Measurements from ENCODE around the gene CPNE7.
"Not testable (repeated sequence)": the region's sequence is repeated elsewhere in the genome, so short reads cannot be mapped to it uniquely, and the experiment has no call there.

CPNE7 gene

DNA sequence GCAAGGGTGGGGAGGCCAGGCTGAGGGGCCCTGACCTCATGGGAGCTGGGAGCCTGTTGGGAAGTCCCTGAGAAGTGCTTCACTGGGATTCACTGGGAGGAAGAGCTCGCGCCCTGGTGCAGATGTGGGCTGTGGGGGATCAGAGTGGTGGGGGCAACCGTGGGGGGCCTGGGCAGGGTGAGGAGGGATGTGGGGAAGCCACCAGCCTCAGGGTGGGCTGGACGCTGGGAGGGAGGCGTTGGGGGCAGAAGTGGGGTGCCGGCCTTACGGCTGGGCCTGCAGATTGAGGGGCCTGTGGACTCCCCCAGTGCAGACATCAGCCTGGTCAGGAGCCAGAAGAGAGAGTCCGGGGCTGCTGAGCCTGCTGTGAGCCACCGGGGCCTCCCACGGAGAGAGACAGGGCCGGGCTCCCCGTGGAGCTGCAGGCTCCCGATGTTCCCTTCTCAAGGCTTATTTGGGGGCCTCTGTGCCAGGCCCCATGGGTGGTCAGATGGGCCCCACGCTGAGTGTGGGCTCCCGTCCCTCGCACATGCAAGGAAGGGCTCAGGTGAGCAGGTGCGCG lies 45.7 kb downstream of the CPNE7 start:
- Histone ChIP-seq H3K4me3 (ENCODE audit: low read length) (no peak overlapping the region), H3K9me3 (ENCODE audit: insufficient read depth, low read depth, low read length) (no peaks in the 10 kb centered on the region), H3K36me3 (ENCODE audit: insufficient read depth, low read length) (no peaks in the 10 kb centered on the region), H3K27ac (ENCODE audit: low read depth, low read length) (no peak overlapping the region), H3K9ac (ENCODE audit: low read depth, low read length) (no peak overlapping the region), H3K4me1 (ENCODE audit: insufficient read depth, low read length) (peaks cover 3% of the 10 kb centered on the region; the same call in 1 of the 2 replicates), H3K27me3 (ENCODE audit: insufficient read depth, low read length) (peaks cover 15% of the 10 kb centered on the region)
- 88% methylated on average over 18 of the region's 18 CpGs for WGBS

DNA sequence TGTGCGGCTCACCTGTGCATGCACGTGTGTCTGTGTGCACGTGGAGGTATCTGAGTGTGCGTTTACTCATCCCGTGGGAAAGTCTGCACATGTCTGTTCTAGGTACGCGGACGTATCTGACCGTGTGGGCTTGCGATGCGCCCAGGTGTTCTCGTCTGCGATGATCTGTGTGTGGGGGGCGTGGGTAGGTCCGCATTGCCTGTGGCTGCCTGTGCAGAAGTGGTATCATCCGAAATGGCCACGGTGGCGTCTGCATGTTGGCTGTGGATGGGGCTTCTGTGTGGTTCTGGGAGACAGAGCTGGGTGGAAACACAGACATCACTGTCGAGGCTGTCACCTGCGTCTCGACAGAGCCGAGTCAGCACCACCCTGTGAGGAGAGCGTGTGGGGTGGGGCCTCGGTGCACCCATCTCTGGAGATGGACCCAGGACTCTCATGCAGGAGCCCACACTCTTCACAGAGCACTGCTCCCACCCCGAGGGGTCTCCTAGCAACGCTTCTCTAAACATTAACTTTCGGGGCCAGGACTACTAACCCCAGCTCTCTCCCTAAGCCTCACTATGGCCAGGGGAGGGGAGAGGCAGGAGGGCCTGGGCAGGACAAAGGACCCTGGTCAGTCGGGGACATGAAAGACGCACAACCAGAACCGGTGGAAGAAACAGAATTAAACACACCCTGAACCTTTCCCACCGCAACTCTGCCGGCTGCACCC lies 46.3 kb downstream of the CPNE7 start:
- peaks cover 15% of the 10 kb centered on the region for H3K27me3 ChIP-seq (ENCODE audit: insufficient read depth, low read length)
- H3K4me1 ChIP-seq (ENCODE audit: insufficient read depth, low read length), result peaks cover 3% of the 10 kb centered on the region; the same call in 1 of the 2 replicates
- 92% methylated on average over 32 of the region's 32 CpGs for WGBS
- no peaks in the 10 kb centered on the region for H3K36me3 ChIP-seq (ENCODE audit: insufficient read depth, low read length)
- H3K4me3 ChIP-seq (ENCODE audit: low read length), result no peak overlapping the region
- H3K9me3 ChIP-seq (ENCODE audit: insufficient read depth, low read depth, low read length), result no peaks in the 10 kb centered on the region
- no peak overlapping the region for H3K27ac ChIP-seq (ENCODE audit: low read depth, low read length)
- no peak overlapping the region for H3K9ac ChIP-seq (ENCODE audit: low read depth, low read length)

DNA sequence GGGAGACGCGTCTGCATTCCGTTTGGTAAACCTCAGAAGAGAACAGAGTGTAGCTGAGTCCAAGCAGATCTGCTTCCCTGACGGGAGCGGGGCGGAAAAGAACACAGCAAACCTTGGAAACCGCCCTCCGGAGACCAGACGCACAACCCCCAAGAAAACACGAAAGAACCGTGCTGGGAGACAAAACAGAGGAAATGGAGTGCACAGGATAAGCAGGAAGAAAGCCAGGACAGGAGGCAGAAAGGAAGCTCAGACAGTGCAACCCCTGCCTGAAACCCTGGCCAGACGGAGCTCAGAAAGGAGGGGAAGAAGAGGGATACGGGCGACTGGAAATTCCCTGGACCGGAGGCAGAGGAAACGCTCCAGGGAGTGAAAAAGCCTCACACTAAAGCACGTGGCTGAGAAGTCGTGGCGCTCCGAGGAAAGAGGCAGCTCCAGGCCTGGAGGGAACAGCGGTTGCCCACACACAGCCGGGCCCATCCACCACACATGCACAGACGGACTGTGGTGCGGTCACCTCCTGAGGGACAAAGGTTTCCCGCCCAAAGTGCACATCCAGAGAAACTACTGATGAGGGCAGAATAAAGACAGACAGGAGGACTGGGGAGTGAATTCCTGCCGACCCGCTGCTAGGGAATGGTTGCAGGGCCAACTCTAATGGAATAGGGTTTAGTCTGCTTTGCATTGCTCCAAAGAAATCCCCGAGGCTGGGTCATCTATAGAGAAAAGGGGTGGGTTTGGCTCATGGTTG lies 48.1 kb downstream of the CPNE7 start:
- no peak overlapping the region for H3K4me3 ChIP-seq (ENCODE audit: low read length)
- WGBS, result 66% methylated on average over 28 of the region's 28 CpGs
- H3K4me1 ChIP-seq (ENCODE audit: insufficient read depth, low read length), result peaks cover 3% of the 10 kb centered on the region; the same call in 1 of the 2 replicates
- H3K36me3 ChIP-seq (ENCODE audit: insufficient read depth, low read length), result no peaks in the 10 kb centered on the region
- no peak overlapping the region; the same call in 1 of the 2 replicates for H3K9ac ChIP-seq (ENCODE audit: low read depth, low read length)
- H3K27me3 ChIP-seq (ENCODE audit: insufficient read depth, low read length), result peaks cover 15% of the 10 kb centered on the region
- H3K27ac ChIP-seq (ENCODE audit: low read depth, low read length), result no peak overlapping the region
- no peaks in the 10 kb centered on the region for H3K9me3 ChIP-seq (ENCODE audit: insufficient read depth, low read depth, low read length)

DNA sequence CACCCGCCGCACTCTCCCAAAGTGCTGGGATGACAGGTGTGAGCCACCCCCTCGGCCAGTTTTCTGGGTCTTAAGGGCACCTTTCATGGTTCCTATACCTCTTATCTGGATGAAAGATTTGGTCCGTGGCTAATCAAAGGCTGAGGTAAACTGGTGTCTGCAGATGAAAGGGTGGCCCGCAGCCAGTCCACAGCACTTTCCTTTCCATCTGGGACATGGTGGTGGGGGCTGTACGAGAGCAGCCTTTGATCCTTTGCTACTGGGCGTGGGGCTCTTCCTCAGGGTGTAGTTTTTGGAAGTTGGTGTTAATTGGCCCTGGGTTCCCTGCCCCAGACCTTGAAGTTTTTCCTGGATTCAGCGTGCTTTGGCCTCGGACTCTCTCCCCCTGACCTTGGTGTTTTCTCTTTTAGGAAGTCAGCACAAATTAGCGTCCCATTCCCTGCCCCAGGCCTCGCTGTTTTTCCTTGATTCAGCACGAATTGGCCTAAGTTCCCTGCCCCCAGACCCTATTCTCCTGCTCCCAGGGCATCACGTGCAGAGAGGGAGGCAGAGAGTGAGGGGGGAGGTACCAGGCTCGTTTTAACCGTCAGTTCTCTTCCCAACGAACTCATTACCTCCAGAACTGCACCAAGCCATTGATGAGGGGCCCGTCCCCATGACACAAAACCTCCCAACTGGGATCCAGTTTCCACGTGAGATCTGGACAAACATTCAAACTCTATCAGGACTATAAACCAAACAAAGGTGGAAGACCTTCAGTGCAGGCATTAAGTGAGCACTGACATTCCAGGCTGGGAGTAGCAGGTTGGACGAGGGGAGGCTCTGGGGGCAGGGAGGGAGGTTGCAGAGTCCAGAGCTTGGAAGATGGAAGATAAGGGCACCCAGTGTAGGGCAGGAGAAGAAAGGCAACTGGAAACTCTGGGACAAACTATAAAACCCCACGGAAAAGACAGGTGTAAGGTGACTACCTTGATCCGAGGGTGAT lies 49.5 kb downstream of the CPNE7 start:
- Histone ChIP-seq H3K36me3 (ENCODE audit: insufficient read depth, low read length) (no peaks in the 10 kb centered on the region), H3K4me1 (ENCODE audit: insufficient read depth, low read length) (peaks cover 2% of the 10 kb centered on the region; the same call in 1 of the 2 replicates), H3K9me3 (ENCODE audit: insufficient read depth, low read depth, low read length) (0 out of 2 replicates have a peak, but pooled peaks cover 2% of the 10 kb centered on the region), H3K27me3 (ENCODE audit: insufficient read depth, low read length) (peaks cover 15% of the 10 kb centered on the region), H3K4me3 (ENCODE audit: low read length) (no peak overlapping the region), H3K9ac (ENCODE audit: low read depth, low read length) (no peak overlapping the region), H3K27ac (ENCODE audit: low read depth, low read length) (no peak overlapping the region)
- WGBS, result 60% methylated on average over 21 of the region's 21 CpGs

DNA sequence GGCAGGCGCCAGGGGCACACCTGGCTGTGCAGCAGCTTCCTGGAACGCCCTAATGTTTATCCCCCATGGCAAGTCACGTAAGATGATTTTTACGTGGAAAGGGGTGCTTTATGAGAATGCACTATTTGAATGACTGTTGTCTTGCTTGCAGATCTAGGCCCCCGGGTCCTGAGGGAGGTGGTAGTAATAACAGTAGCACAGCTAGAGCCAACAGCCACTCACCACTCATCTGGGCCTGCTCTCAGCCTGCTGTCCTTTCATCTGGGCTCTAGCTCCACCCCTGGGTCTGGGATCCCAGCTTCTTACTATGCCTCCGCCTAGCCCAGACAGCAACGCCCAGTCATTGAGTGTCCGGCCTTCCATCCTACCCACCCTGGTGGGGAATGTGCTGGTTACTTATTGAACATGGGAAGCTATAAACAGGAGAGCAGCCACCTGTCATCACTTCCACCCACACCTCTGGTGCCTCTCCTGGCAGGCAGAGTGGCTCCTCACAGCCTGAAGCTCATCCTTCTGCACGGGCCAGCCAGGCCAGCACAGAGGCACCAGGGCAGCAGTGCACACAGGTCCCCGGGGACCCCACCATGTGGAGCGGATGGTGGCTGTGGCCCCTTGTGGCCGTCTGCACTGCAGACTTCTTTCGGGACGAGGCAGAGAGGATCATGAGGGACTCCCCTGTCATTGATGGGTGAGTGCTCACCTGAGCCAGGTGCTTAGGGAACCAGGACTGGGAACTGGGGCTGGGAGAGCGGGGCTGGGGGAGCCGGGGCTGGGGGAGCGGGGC lies 54.5 kb downstream of the CPNE7 start:
- Histone ChIP-seq H3K4me1 (ENCODE audit: insufficient read depth, low read length) (no peaks in the 10 kb centered on the region), H3K36me3 (ENCODE audit: insufficient read depth, low read length) (no peaks in the 10 kb centered on the region), H3K9ac (ENCODE audit: low read depth, low read length) (no peak overlapping the region), H3K27ac (ENCODE audit: low read depth, low read length) (no peak overlapping the region), H3K9me3 (ENCODE audit: insufficient read depth, low read depth, low read length) (0 out of 2 replicates have a peak, but pooled peaks cover 3% of the 10 kb centered on the region), H3K4me3 (ENCODE audit: low read length) (no peak overlapping the region), H3K27me3 (ENCODE audit: insufficient read depth, low read length) (peaks cover 7% of the 10 kb centered on the region)
- 94% methylated on average over 14 of the region's 17 CpGs for WGBS

DNA sequence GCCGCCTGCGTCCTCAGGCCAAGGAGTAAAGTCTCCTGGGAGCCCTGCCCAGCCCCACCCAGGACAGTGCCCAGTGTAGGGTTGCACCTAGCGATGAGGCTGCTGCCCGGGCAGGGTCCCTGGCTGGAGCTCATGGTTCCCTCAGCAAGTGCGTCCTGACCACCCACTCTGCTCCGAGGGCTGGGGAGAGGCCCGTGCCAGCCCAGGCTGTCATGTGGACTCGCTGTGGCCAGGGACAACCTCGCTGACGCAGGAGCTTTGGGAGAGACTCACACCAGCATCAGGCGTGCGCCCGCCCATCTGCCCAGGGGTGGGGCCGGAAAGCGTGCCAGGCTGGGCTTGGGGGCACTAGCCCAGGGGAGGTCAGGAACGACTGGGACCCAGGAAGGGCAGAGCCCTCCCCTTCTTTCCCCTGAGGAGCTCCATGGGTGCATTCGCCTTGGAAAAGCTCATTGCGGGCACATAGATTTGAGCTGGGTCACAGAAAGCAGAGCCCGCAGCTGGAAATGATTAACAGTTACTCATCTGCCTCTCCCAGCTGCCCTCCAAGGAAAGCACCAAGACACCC lies 57.6 kb downstream of the CPNE7 start:
- 84% methylated on average over 19 of the region's 19 CpGs for WGBS
- no peak overlapping the region for H3K27ac ChIP-seq (ENCODE audit: low read depth, low read length)
- H3K9ac ChIP-seq (ENCODE audit: low read depth, low read length), result no peak overlapping the region

DNA sequence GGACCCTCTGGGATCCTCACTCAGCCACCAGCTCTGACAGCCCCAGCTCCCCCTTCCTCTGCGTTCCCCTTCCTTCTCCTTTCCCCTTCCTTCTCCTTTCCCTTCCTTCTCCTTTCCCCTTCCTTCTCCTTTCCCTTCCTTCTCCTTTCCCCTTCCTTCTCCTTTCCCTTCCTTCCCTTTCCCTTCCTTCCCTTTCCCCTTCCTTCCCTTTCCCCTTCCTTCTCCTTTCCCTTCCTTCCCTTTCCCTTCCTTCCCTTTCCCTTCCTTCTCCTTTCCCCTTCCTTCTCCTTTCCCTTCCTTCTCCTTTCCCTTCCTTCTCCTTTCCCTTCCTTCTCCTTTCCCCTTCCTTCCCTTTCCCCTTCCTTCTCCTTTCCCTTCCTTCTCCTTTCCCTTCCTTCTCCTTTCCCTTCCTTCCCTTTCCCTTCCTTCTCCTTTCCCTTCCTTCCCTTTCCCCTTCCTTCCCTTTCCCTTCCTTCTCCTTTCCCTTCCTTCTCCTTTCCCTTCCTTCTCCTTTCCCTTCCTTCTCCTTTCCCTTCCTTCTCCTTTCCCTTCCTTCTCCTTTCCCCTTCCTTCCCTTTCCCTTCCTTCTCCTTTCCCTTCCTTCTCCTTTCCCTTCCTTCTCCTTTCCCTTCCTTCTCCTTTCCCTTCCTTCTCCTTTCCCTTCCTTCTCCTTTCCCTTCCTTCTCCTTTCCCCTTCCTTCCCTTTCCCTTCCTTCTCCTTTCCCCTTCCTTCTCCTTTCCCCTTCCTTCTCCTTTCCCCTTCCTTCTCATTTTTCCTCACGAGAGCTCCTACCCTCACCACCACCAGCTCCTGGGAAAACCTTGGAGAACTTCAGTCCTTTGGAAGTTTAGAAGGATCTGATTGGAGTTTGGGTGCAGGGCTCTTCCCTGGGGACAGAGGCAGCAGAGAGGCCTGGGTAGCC lies 59.2 kb downstream of the CPNE7 start:
- not testable (repeated sequence) for H3K9me3 ChIP-seq (ENCODE audit: insufficient read depth, low read depth, low read length)
- WGBS, result 75% methylated on average over 1 of the region's 2 CpGs

More for the DNA sequence above, 57.6 kb downstream of the CPNE7 start:
- Histone ChIP-seq H3K4me3 (ENCODE audit: low read length) (no peak overlapping the region), H3K27me3 (ENCODE audit: insufficient read depth, low read length) (peaks cover 7% of the 10 kb centered on the region), H3K9me3 (ENCODE audit: insufficient read depth, low read depth, low read length) (0 out of 2 replicates have a peak, but pooled peaks cover 3% of the 10 kb centered on the region), H3K4me1 (ENCODE audit: insufficient read depth, low read length) (no peaks in the 10 kb centered on the region), H3K36me3 (ENCODE audit: insufficient read depth, low read length) (no peaks in the 10 kb centered on the region)

DNA sequence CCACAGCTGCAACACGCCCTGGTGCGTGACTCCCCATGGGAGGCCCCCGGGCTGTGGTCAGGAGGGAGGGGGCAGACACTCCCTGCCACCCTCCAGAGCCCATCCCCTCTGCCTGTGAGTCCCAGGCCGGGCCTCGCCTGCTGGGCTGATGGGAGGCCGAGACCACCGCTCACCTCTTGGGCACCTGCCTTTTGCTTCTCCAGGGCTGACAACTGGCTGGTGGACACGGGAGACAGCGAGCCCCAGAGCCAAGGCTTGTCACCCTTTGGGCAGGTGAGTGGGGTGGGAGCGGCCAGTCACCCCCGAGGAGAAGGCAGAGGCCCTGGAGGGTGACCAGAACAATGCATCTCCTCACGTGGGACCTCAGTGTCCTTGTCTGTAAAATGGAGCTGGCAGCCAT lies 61.1 kb downstream of the CPNE7 start:
- H3K27me3 ChIP-seq (ENCODE audit: insufficient read depth, low read length), result peaks cover 7% of the 10 kb centered on the region
- H3K9me3 ChIP-seq (ENCODE audit: insufficient read depth, low read depth, low read length), result no peaks in the 10 kb centered on the region
- H3K36me3 ChIP-seq (ENCODE audit: insufficient read depth, low read length), result no peaks in the 10 kb centered on the region
- H3K4me3 ChIP-seq (ENCODE audit: low read length), result no peak overlapping the region
- WGBS, result 91% methylated on average over 12 of the region's 12 CpGs
- no peak overlapping the region for H3K27ac ChIP-seq (ENCODE audit: low read depth, low read length)
- H3K4me1 ChIP-seq (ENCODE audit: insufficient read depth, low read length), result no peaks in the 10 kb centered on the region
- no peak overlapping the region for H3K9ac ChIP-seq (ENCODE audit: low read depth, low read length)

More for the DNA sequence above, 59.2 kb downstream of the CPNE7 start:
- H3K4me3 ChIP-seq (ENCODE audit: low read length); H3K9ac ChIP-seq (ENCODE audit: low read depth, low read length); H3K36me3 ChIP-seq (ENCODE audit: insufficient read depth, low read length); H3K27me3 ChIP-seq (ENCODE audit: insufficient read depth, low read length); H3K4me1 ChIP-seq (ENCODE audit: insufficient read depth, low read length); H3K27ac ChIP-seq (ENCODE audit: low read depth, low read length): not testable (repeated sequence)

DNA sequence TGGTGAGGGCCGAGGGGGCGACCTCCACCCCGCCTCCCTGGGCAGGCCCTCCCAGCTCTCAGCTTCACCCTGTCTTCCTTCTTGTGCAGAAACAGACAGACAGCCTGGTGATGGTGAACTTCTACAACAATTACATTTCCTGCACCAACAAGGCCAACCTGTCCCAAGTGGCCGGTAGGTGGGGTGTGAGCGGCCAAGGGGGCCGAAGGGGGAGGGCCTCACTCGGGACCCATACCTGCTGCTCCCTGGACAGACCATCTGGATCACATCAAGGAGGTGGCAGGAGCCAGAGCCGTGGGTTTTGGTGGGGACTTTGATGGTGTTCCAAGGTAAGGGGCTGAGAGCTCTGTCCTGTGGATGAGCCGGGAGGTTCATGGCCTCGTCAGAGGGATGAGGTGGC lies 61.8 kb downstream of the CPNE7 start:
- 88% methylated on average over 10 of the region's 10 CpGs for WGBS

More for the DNA sequence above, 61.8 kb downstream of the CPNE7 start:
- Histone ChIP-seq H3K9me3 (ENCODE audit: insufficient read depth, low read depth, low read length) (no peaks in the 10 kb centered on the region), H3K4me3 (ENCODE audit: low read length) (no peak overlapping the region), H3K27ac (ENCODE audit: low read depth, low read length) (no peak overlapping the region), H3K27me3 (ENCODE audit: insufficient read depth, low read length) (peaks cover 7% of the 10 kb centered on the region), H3K9ac (ENCODE audit: low read depth, low read length) (no peak overlapping the region), H3K4me1 (ENCODE audit: insufficient read depth, low read length) (no peaks in the 10 kb centered on the region), H3K36me3 (ENCODE audit: insufficient read depth, low read length) (no peaks in the 10 kb centered on the region)

Measured in HUES64 (cell line).